Panc1 (cell line): ENCODE results near the gene NDUFS4. TPM values are rescaled to one million over a fixed set of nuclear protein-coding genes. Genes with fewer than 3 reads are reported as not detected.

Experiments
- ATAC-seq: fragments of 200-7000 bp; cut with Tn5 transposase; 2 replicates; pipeline ENCODE4 v1.9.1; 2020; ENCODE audit warnings: mild to moderate bottlenecking, moderate library complexity
- BruUV-seq: library from RNA; stranded (reverse); fragments of 400-500 nt; replicated peaks from 2 replicates; lab custom pipeline; 2021; lab: Mats Ljungman, UMichigan
- CTCF ChIA-PET: fragments of 300-600 bp; sonication (Branson Sonifier 250); formaldehyde crosslinking; loops from one replicate; lab custom pipeline; 2022; ENCODE audit warnings: antibody characterized with exemption; lab: Charles Lee
- POLR2A ChIA-PET: fragments of 300-600 bp; sonication (Branson Sonifier 250); formaldehyde crosslinking; loops from one replicate; lab custom pipeline; 2022; ENCODE audit warnings: antibody characterized with exemption; lab: Charles Lee
- DNase-seq: peaks from one replicate; pipeline ENCODE4 v3.0.0-alpha.2; 2010; ENCODE audit warnings: low read depth, low spot score
- H3K27ac ChIP-seq: 2 replicates; pipeline ENCODE4 v1.5.1; 2011; ENCODE audit warnings: mild to moderate bottlenecking, low read length, inconsistent platforms
- H3K27me3 ChIP-seq: fragments of 200-500 bp; sonication (Bioruptor generic); 2 replicates; pipeline ENCODE4 v1.6.0; 2014; ENCODE audit warnings: low read length, inconsistent platforms; ENCODE audit not compliant: control insufficient read depth, insufficient read depth
- H3K36me3 ChIP-seq: fragments of 200-500 bp; sonication (Bioruptor generic); 2 replicates; pipeline ENCODE4 v1.5.1; 2014; ENCODE audit warnings: inconsistent platforms, mild to moderate bottlenecking, low read length, moderate library complexity; ENCODE audit not compliant: control insufficient read depth, insufficient read depth
- H3K4me1 ChIP-seq: 2 replicates; pipeline ENCODE4 v1.5.1; 2011; ENCODE audit warnings: inconsistent platforms, mild to moderate bottlenecking, low read length, moderate library complexity; ENCODE audit not compliant: control insufficient read depth, insufficient read depth
- H3K4me3 ChIP-seq, 2 experiments: 2 replicates each; pipeline ENCODE4 v1.5.1; 2011 to 2012; ENCODE audit warnings: low read depth in 2 of 2, low read length in 2 of 2, mild to moderate bottlenecking in 2 of 2, inconsistent platforms in 1 of 2, moderate library complexity in 1 of 2
- H3K9me3 ChIP-seq: fragments of 200-500 bp; sonication (Bioruptor generic); 2 replicates; pipeline ENCODE4 v1.5.1; 2014; ENCODE audit warnings: low read depth, mild to moderate bottlenecking, inconsistent platforms, low read length, moderate library complexity; ENCODE audit not compliant: control insufficient read depth, insufficient read depth
- CTCF ChIP-seq: fragments of 450-650 bp; IDR thresholded peaks from 2 replicates; pipeline ENCODE4 v1.5.1; 2017; ENCODE audit warnings: mild to moderate bottlenecking
- POLR2AphosphoS5 ChIP-seq: IDR thresholded peaks from 2 replicates; pipeline ENCODE4 v1.6.1; 2012; ENCODE audit warnings: mild to moderate bottlenecking, low read depth, low read length, moderate library complexity
- REST ChIP-seq, 2 experiments: IDR thresholded peaks; 2 replicates each; pipeline ENCODE4 v1.6.1; 2011 to 2012; ENCODE audit warnings: low read depth in 2 of 2, control low read depth in 1 of 2, low read length in 1 of 2, mild to moderate bottlenecking in 1 of 2, moderate library complexity in 1 of 2; ENCODE audit not compliant: insufficient read depth in 1 of 2
- SIN3A ChIP-seq: IDR thresholded peaks from 2 replicates; pipeline ENCODE4 v1.6.1; 2012; ENCODE audit warnings: low read depth, mild to moderate bottlenecking, low read length, moderate library complexity, borderline replicate concordance; ENCODE audit not compliant: insufficient read depth
- TCF7L2 ChIP-seq: IDR thresholded peaks from 2 replicates; pipeline ENCODE4 v1.6.1; 2011; ENCODE audit warnings: mild to moderate bottlenecking, low read depth, low read length, inconsistent platforms
- in situ Hi-C: cut with HindIII; loops from 2 replicates; pipeline ENCODE4 v1.10.0; 2016; ENCODE audit warnings: low sequenced_read_pairs, low pct_unique_long_range_greater_than_20kb
- intact Hi-C: fragments of 100-400 bp; cut with micrococcal nuclease; formaldehyde crosslinking; loops from one replicate; pipeline ENCODE4 v1.10.0; 2022; ENCODE audit not compliant: unreplicated experiment
- total RNA-seq: library from RNA; stranded (reverse); gene quantifications from one replicate; pipeline ENCODE4 v1.2.1, GENCODE V29; 2021; ENCODE audit not compliant: unreplicated experiment

Gene NDUFS4
- total RNA-seq, 1 experiment from 2014 or later: 86.2 TPM

GRCh38 chr5:53677632-53678031 is 117.2 kb downstream of the NDUFS4 start:
- intact Hi-C loops: no loop called here
- TF ChIP-seq POLR2AphosphoS5 (no peak), TCF7L2 (no peak), SIN3A (no peak), REST (IDR thresholded peaks at IDR 0.05; ENCODE audit: insufficient read depth in 1 of 2, low read depth in 2 of 2, low read length in 1 of 2) (no peak), CTCF (no peak)
- H3K4me3 ChIP-seq: no peak overlapping the region
- BruUV-seq: no TSS peak
- in situ Hi-C loops: no loop called here
- no peaks in the 10 kb centered on the region for H3K36me3 ChIP-seq
- POLR2A ChIA-PET: no interaction called here
- no peak overlapping the region for H3K27ac ChIP-seq
- DNase-seq: no peak
- no peaks in the 10 kb centered on the region for H3K27me3 ChIP-seq
- H3K9me3 ChIP-seq: no peaks in the 10 kb centered on the region
- H3K4me1 ChIP-seq: no peaks in the 10 kb centered on the region
- no peak for ATAC-seq
- CTCF ChIA-PET: no interaction called here

- ATAC-seq (no peak), DNase-seq (no peak)
- intact Hi-C loops: no loop called here
- ChIA-PET CTCF (no interaction called here), POLR2A (no interaction called here)
- no peaks in the 10 kb centered on the region; the same call in 1 of the 2 replicates for H3K36me3 ChIP-seq
- H3K27me3 ChIP-seq: no peaks in the 10 kb centered on the region
- H3K9me3 ChIP-seq: no peaks in the 10 kb centered on the region
- in situ Hi-C loops: no loop called here
- BruUV-seq: no TSS peak
- TF ChIP-seq TCF7L2 (no peak), POLR2AphosphoS5 (no peak), CTCF (no peak), SIN3A (no peak), REST (IDR thresholded peaks at IDR 0.05; ENCODE audit: insufficient read depth in 1 of 2, low read depth in 2 of 2, low read length in 1 of 2) (no peak)
- H3K27ac ChIP-seq: no peak overlapping the region
- H3K4me1 ChIP-seq: no peaks in the 10 kb centered on the region
- H3K4me3 ChIP-seq: no peak overlapping the region
These were observed 118.7 kb downstream of the NDUFS4 start for GRCh38 chr5:53678981-53679660.
